H1 (cell line): Measurements from ENCODE around the gene DIP2C. TPM values are rescaled to one million over a fixed set of nuclear protein-coding genes. Genes with fewer than 3 reads are reported as not detected.

Experiments used
- CBX5 ChIP-seq: fragments of 300-800, 300-1000 bp; sonication (generic); IDR thresholded peaks from 2 replicates; pipeline ENCODE4 v1.7.1; 2016; ENCODE audit warnings: antibody characterized with exemption, low read length, low read depth
- CEBPB ChIP-seq: IDR thresholded peaks from 2 replicates; pipeline ENCODE4 v1.6.1; 2012; ENCODE audit warnings: low read depth, low read length
- EGR1 ChIP-seq: IDR thresholded peaks from 2 replicates; pipeline ENCODE4 v1.6.1; 2011; ENCODE audit warnings: low read depth, low read length, borderline replicate concordance
- PHF8 ChIP-seq: fragments of 200-600 bp; sonication (generic); conservative IDR thresholded peaks from 2 replicates; pipeline ENCODE4 v1.7.1; 2012; ENCODE audit warnings: low read depth, mild to moderate bottlenecking, inconsistent platforms, low read length, moderate library complexity
- POLR2AphosphoS5 ChIP-seq: IDR thresholded peaks from 2 replicates; pipeline ENCODE4 v1.6.1; 2011; ENCODE audit warnings: low read depth, low read length
- RNF2 ChIP-seq: fragments of 200-900, 300-1000 bp; sonication (generic); IDR thresholded peaks from 2 replicates; pipeline ENCODE4 v1.7.1; 2016; ENCODE audit warnings: borderline replicate concordance, low read depth, mild to moderate bottlenecking, antibody characterized with exemption, low read length; ENCODE audit not compliant: poor library complexity, severe bottlenecking; ENCODE audit errors: missing control alignments
- SRF ChIP-seq: IDR thresholded peaks from 2 replicates; pipeline ENCODE4 v1.6.1; 2011; ENCODE audit warnings: mild to moderate bottlenecking, low read depth, low read length, moderate library complexity
- polyA plus RNA-seq, 7 experiments: library from polyadenylated mRNA; depleted of rRNA in 3 of 7; stranded (reverse) in 5 of 7; unstranded in 2 of 7; fragments of >200 nt in 5 of 7; fragments of 200-250 nt in 2 of 7; gene quantifications; 1 replicate in 5 of 7; 2 replicates in 1 of 7; 4 replicates in 1 of 7; pipeline versions ENCODE4 v1.2.1 to v1.2.3, GENCODE V29; 2011 to 2013; ENCODE audit warnings: missing spikeins in 2 of 7, mixed read lengths in 2 of 7
- total RNA-seq: library from RNA; stranded (reverse); fragmentation: NEBNext Ultra II Directional; extraction: Animal tissue kit (Norgen Biotek cat#: 25700); gene quantifications from 2 replicates; pipeline ENCODE4 v1.2.1, GENCODE V29; 2021

DIP2C gene
- total and polyA plus RNA-seq, 2 of the 8 experiments (the other 6 are each of a cell fraction or from before 2014, with no cell fraction given): 3.8 to 9.3 TPM

DNA sequence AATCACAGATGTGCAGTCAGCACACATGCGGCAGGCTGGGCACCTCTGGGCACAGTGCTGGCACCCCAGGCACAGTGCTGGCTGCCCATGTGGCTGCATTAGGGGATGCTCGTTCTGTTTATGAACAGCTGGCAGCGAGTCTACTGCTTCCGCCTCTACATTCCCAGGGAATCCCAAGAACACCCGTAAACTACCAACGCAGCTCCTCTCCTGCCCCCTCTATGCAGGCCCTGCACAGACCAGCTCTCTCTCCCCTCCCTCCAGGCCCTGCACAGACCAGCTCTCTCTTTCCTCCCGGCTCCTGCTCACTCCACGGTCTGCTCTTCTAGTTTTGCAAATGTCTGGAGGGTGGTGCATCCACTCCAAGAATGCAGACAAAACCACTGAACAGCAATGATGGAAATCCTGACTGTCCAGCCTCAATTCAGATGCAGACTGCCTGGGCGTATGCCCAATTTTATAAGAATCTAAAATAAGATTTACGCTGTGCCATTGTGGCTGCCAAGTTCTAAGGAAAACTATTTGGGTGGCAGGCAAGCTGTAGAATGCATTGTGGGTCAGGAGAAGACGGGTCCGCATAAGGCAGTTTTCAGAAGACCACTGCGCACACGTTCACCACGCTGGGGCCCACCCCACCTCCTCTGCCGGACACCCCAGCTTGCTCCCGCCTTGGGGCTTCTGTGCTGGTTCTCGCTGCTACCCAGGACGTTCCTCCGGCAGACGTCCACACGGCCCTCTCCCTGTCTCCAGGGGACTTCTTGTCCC lies 319.6 kb downstream of the DIP2C start (continued):
- no peak for TF ChIP-seq SRF
- no peak for TF ChIP-seq CBX5
- no peak for TF ChIP-seq CEBPB
- TF ChIP-seq PHF8: no peak
- no peak for TF ChIP-seq EGR1
- TF ChIP-seq RNF2: no peak
- TF ChIP-seq POLR2AphosphoS5: no peak
